GM21786 (cell line): Measurements from ENCODE around the gene EFNB2.

ENCODE experiments used
- ATAC-seq: cut with Tn5 transposase; IDR thresholded peaks from one replicate; pipeline ENCODE4 v1.9.1; 2021; ENCODE audit not compliant: unreplicated experiment

Gene EFNB2

DNA sequence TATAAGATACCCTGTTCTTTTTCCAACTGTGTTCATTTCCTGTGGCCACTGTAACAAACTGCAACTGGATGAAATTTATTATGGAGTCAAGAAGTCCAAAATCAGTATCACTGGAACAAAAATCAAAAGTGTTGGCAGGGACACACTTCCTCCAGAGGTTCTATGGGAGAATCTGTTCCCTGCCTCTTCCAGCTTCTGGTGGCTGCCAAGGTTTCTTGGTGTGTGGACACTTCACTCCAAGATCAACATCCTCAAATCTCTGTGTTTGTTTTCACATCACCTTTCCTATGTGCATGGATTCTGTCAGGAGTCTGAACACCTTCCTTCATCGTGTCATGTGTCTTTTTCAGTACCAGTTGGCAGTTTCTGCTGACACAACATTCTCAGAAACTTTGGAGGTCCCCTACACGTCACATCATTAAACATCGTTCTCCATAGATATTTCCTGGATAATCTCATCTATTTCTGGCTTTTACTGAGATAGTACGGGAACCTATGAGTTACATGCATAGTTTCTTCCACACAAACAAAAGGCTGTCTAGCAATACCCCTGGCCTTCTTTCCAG lies 15.2 kb upstream of the EFNB2 start:
- no peak for ATAC-seq

DNA sequence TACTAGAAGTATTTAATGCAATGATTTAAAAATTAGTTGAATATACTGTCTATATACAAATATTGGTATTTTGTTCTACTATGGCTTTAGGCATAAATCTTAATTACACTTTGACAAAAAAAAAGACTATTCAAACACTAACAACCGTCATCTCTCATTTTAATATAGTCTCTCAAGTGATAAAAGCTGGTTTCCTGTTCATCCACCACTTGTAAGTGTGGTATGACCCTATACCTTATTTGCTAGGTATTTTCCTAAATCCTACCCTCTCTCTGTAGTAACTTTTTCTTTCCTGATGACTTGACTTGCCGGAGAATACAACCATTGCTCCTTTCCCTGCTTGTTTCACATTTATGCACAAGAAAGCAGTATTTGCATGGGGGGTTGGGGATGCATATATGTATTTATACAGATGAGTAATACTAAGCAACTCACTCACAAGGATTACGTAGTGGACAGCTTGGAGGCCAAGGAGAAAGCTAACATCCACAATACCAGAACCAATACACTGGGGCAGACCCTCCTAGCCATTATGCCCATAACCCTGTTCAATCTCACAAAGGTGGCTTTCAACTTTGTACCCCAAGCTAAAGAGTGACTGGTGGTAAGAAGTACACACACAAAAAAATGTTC lies 12.7 kb upstream of the EFNB2 start:
- no peak for ATAC-seq

DNA sequence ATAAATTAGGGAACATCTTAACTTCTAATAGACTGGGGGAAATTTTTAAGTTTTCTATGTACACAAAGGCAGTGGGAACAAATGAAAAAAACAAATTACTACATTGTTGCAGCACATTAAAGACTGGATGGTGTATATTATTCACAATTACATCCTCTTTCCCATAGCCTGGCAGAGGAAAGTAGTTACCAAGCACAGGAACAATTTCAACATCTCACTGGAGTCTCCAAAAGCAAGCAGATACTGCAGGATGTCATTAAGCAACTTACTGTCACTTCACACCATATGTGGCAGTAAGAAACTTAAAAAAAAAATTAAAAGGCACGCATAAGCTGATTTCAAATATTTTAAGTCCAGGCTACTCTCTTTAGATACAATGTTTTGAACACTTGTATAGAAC lies 6.4 kb upstream of the EFNB2 start:
- no peak for ATAC-seq

DNA sequence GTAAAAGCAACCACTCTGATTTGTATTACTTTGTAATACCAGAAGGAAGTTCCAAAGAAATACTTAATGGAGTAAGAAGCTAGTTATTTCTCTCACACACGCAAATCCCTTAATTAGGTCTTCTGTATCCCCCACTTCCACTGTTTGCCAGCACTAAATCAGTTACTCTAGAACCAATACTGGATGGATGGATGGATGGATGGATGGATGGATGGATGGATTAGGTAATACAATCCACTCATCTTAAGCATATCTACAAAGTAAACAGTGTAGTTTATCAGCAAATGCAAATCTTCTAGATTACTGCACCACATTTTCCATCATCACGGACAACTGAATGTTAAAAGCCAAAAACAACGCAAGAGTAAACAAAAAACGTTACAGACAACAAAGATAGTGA lies 5.2 kb upstream of the EFNB2 start:
- ATAC-seq = no peak

DNA sequence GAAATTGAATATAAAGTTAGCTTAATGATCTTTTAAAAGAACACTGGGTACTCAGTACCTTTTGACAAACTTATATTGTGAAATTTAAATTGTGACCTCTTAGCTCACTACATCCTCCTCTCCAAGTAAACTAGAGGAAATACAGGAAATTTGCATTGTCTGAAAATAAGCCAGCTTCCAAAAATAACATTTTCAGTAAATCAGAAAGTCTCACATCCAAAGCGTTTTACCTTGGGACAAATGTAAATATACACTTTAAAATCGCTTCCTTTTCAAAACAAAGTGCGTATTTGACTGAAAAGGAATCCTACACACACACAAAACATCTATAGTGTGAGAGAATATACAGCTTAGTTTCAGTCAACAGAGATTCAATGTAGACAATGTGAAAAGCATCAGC lies 2.1 kb upstream of the EFNB2 start:
- ATAC-seq = no peak

DNA sequence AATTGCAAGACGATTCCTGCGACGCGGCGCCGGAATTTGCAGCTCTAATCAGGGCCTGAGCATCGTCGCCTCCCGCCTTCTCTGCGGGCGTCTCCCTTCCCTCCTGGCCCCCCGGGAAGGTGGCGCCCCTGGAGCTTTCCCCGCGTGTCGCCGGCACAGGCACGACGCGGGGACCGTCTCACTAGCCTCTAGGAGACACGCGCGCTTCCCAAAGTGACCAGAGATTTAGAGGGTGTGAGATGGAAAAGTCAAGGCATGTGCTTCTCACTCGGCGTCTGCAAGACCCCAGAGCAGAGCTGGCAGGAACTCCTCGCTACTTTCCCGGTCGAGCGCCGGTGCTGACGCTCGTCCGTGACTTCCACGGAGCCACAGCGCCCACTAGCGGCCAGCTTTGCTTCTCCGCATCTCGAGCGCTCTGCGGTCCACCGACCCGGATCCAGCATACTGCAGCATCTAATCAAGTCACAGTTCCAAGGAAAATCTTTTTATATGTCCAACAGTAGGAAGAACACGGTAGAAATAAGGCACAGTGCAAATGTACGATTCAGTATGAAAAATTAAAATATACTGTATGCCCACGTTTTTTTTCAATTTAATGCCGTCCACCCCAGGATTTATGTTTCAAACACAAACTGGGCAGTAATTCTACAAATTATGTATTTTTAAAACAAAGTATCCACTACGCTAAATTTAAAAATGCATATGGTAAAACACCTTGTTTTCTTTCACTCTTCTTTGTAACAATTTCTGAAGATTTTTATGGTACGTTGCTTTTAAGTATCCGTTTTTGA lies 977 bp upstream of the EFNB2 start:
- ATAC-seq = peak; percentile 34

DNA sequence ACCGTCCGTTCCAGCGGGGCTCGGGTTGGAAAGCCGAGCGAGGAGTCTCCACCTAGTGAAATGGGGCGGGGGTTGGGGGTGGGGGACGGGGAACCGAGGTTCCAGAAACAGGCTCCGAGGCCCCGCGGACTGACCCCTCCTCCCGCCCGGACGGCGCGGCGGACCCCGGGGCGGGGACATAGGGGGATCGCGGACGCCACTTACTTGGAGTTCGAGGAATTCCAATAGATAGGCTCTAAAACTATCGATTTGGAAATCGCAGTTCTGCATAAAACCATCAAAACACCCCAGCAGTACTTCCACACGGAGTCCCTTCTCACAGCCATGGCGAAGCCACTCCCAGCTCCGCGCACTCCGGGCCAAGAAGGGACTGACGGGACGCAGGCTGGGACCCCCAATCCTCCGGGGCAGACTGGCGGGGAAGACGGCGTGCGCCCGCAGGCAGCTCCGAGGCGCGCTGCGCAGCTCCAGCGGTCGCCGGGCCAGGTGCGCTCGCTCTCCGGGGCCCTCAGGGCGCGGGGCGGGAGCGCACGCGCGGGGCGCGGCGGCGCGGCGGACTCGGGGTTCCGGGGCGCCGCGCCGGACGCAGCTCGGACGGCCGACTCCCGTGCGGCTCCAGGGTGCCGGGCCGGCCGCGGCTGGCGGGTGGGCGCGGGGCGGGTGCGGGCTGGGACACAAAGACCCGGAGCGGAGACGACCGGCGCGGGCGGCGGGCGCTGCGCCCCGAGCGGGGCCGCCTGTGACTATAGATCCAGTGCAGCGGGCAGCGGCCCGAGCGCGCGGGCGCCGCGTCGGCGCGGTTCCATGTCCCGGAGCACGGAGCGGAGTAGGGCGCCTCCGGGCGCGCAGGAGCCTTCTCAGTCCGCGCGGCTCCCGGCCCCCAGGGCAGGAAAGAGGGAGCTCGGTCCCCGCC lies 567 bp downstream of the EFNB2 start:
- ATAC-seq = peak; percentile 18

DNA sequence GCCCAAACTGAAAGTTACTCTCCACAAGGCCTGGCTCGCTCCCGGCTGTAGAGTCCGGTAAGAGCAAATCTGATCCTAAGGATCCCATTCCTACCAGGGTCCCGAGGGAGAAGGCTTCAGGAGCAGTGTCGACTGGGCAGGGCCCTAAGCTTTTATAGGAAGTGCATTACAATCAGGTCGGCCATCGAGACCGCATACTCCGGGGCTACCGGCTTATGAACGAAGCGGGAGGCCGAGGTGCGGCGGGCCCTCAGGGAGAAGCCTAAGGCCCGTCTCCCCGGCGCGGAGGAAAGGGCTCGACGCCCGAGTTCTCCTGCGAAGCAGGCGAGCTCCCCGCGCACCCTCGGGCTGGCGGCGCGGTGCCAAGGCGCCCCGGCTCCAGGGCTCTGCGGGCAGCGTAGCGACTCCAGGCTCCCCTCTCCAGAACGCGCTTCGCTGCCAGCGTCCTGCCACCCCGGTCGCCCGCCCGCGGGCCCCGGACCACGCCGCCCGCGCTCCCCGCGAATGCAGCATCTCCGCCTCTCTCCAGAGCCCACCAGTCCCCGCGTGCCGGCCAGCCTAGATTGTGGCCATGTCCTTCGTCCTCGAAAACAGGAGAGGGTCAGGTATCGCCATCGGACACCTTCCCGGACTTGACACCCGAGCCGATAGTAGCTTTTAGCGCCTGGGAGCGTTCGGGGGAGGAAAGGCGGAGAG lies 1.4 kb downstream of the EFNB2 start:
- no peak for ATAC-seq

DNA sequence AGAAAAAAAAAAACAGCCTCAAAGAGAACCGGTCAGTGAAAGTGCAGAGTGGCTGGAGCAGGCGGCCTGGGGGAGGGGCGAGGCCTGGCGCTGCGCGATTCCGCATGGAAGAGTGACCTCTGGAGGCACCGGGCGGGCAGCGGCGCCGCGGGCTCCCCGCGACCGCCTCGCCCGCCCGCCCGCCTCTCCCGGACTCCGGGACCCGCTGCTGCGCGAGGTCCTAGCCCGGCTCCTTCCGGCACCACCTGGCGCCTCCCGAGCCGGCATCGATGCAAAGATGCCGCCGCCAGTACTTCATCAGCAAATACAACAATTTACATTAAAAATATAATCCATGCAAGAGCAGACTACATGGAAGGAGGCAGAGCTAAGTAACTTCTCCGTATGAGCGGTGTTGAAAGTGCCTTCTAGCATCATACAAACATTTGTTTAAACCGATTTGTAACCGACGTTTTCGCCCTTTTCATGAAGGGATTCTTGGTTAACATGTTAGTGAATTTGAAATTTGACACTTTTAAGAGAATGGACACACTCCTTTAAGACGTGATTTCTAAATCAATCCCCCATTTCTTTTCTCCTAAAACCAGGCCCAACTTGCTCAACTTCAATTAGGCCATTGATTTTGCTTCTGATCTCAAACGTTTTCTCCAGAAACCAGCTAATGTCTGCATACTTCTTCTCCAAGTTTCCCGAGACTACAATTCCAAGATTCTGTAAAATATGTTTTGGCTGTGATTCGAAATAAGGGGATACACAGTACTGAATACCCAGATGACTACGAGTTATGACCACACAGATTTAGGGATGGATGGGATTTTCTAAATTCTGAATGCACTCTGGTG lies 2.1 kb downstream of the EFNB2 start:
- ATAC-seq = no peak

DNA sequence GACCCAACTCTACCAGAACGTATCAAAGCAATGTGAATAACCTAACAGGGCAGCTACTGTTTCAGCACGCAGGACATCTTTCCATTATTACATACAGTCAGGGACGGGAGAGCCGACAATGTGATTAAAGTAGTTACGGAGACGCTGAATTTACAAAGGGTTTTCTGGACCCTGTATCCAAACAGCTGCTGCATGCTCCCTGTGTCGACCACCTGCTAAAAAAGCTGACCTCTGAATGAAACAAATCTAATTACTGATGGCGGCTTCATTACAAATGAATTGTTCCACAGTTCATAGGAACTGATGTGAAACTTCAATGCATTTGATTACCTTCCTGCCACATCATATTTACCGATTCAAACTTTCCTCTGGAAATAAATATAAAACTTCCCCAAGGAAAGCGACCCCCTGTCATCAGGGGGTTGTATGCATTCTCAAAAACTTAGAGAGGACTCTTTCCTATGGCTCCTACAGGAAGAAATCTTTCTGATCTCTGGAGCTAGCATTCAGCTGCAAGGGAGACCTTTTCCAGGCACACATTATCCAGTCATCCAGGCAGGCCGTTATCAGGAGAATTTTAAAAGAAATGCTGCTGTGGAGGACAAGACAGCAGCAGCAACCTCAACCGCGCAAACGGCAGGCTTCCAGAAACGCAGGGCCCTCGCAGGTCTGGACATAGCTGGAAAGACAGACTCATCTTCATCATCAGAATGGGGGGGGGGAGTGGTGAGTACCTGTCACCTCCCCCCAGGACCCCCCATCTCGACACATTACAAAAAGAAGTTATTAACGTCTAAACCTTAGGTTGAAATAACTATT lies 3.1 kb downstream of the EFNB2 start:
- ATAC-seq = no peak

DNA sequence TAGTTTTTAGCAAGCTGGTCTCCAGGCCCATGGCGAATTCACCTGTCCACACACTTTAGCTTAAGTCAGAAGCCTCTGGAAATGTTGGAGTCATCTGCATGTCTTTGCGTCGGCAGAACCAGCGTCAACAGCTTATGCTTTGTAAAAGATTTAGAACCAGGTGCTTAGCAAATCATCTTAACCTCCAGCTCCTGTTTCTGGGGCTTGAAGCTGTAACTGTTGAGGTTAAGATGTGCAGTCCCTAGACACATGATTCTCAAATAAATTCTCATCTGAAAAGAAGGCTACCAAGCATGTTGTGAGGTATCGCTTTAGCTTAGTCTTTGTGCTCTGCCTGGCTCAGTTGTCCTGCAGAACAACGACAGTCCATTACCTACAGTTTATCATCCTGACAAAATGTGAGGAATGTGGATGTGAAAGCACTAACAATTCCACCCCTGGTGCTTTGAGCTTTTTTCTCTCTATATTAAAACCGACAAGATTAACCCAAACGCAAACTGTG lies 4.4 kb downstream of the EFNB2 start:
- no peak for ATAC-seq

DNA sequence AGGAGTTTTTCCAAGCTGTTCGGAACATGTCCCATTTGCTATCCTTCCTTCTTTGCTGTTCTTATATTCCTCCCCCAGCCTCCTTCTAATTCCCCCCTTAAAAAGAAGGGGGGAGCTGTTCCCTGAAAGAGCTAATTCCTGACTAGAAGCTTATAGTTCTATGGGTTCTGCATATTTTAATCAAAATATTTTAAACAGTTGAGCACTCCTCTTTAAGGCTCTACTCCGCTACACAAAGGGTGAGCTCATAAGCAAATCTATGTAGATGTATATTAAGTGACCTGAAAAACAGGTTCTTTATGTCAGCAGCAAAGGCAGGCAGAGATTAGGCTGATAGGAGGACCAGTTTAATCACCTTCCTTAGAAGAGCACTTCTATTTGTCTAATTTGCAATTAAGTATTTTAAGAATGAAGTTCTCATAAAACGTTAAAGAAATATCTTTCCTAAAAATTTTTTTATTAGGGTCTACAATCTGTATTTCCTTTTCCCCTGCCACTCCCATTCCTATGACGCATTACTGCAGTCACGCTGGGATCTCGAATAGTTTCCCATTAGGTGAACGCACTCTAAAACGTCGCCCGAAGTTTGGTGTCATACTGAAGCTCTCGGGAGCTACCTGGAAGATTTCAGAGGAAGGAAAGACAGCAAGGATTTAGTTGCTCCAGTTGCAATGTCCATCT lies 5.2 kb downstream of the EFNB2 start:
- ATAC-seq = no peak

DNA sequence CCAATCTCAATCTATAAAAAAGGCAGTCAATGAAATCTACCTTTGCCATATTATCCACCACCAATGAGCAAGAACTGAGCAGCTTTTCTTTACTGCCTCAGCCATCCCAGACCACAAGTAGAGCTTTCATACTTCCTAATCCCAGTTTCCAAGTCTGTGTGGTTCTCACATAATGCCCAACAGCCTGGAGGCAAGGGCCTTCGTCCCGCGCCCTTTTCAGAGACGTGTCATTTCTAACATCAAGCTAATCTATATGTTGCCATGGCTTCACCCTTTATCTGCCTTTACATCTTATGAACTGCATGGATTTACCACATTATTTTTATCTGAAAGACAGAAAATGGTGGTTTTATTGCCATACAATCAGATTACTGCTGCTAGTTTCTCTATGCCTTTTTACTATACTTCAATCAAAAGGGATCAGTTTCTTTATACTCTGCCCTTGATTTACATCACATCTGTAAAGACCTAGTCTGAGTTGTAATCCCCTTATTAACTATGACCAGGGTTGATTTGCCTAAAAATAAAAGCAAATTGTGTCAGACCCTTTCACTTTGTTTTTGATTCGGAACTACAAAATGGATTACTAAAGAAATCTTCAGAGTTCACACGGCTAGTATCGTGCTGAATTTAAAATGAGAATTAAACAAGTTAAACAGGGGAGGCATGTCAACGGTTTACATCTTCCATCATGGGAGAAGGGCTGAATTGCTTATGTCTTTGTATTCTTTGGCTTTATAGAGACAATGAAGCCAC lies 5.9 kb downstream of the EFNB2 start:
- no peak for ATAC-seq

DNA sequence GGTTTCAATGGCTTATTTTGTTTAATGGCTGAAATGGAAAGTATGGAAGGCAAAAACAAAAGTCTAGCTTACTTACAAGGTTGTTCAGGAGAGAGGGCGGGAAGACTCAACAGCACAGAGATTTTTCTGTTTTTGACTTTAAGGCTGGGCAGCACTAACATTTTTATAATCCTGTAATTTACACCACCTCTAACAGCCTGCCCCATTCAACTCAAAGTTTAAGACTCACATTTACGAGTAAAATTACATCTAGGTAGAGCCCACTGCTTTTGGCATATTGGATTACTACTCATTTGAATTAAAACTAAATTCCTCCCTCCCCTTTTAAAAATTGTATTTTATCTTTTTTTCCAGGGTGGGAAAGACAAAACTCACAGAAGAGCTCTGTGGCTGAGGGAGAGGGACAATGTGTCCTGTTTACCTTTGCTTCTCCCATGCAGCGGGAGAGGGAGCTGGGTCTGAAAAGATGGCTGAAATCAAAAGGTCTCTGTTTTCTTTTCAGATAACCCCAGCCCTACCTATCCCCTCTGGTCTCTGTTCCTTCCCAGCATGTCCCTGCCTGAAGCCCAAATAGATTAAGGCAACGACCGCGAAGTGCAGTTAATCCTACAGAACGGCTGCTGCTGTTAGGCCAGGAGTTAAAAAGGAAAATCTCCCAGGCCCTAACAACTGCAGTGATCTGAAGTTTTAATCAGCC lies 6.6 kb downstream of the EFNB2 start:
- ATAC-seq = no peak

DNA sequence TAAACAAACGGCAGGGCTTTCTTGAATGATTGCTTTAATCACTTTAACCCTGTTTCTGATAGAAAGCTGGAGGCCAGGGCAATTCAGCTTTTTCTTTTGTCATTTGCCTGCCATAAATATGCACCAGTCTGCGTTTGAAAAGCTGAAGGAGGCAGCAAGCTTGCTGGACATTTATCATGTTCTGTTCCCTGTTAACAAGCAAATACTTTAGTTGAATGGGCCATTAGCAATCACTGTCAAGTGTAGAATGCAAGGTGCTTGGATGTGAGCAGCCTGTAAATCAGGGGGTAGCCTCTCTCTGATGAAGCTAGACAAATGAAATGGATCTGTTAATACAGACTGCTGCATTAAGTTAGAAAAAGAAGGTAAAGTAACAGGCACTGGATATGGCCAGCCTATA lies 7.6 kb downstream of the EFNB2 start:
- no peak for ATAC-seq

DNA sequence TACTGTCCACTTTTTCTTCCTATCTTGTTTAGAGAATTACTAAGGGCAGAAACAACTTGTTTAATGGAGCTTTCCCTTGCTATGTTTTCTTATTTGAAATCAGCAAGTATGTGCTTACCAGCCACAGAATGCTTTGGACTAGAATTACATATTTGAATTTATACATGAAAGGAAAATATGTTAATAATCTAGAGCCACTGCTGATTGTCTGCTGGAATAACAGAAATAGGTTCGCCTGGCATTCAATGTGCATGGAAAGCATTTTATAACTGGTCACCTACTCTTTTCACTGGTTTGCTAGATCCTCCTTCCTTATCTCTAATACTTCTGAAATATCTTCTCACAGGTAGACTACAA lies 8.0 kb downstream of the EFNB2 start:
- no peak for ATAC-seq
